Psoas muscle (tissue), 8 donors: ENCODE data around the gene HAL. TPM values are rescaled to one million over a fixed set of nuclear protein-coding genes. Genes with fewer than 3 reads are reported as not detected.

Experiments used
- ATAC-seq, 4 donors: fragments of 200-7000 bp; cut with Tn5 transposase; one replicate each; pipeline ENCODE4 v1.9.1; 2020; ENCODE audit warnings: moderate library complexity in 3 of 4, mild to moderate bottlenecking in 2 of 4
- DNase-seq, 2 donors: peaks; one replicate each; pipeline ENCODE4 v3.0.0-alpha.2; 2020
- H3K27ac ChIP-seq: fragments of 200-600 bp; one replicate; pipeline ENCODE4 v1.8.0; 2022
- H3K27me3 ChIP-seq, 3 donors: fragments of 200-600 bp in 1 of 3; one replicate each; pipeline versions ENCODE4 v1.6.1 to v1.8.0; 2013 to 2022; ENCODE audit warnings: low read length in 2 of 3, mild to moderate bottlenecking in 2 of 3, moderate library complexity in 1 of 3; ENCODE audit not compliant: insufficient read depth in 3 of 3
- H3K36me3 ChIP-seq, 2 donors: fragments of 200-600 bp in 1 of 2; one replicate each; pipeline versions ENCODE4 v1.6.1 to v1.8.0; 2013 to 2022; ENCODE audit warnings: low read depth in 1 of 2, mild to moderate bottlenecking in 1 of 2, moderate library complexity in 1 of 2; ENCODE audit not compliant: insufficient read depth in 1 of 2
- H3K4me1 ChIP-seq: fragments of 200-600 bp; one replicate; pipeline ENCODE4 v1.8.0; 2022
- H3K4me3 ChIP-seq: fragments of 200-600 bp; one replicate; pipeline ENCODE4 v1.8.0; 2022; ENCODE audit warnings: mild to moderate bottlenecking
- H3K9me3 ChIP-seq: fragments of 200-600 bp; one replicate; pipeline ENCODE4 v1.8.0; 2022
- CTCF ChIP-seq: fragments of 200-600 bp; IDR thresholded peaks from one replicate; pipeline ENCODE4 v1.8.0; 2022; ENCODE audit warnings: antibody characterized with exemption
- WGBS, 3 donors: extraction: QIAGEN DNeasy Blood & Tissue Kit; methylation state at CpG; one replicate each; pipeline versions ENCODE4 v1.1.6 to v1.1.7; 2013; 5-methylcytosine and 5-hydroxymethylcytosine counted together
- intact Hi-C, 2 donors: fragments of 100-400 bp; cut with DNase I; formaldehyde crosslinking; loops; one replicate each; pipeline versions ENCODE4 v1.11.0 to v1.14.2; 2022
- polyA plus RNA-seq, 3 donors: library from polyadenylated mRNA; stranded (reverse); fragments of 200-250 nt; gene quantifications; one replicate each; pipeline ENCODE4 v1.2.3, GENCODE V29; 2013
- total RNA-seq, 4 donors: library from RNA; stranded (reverse); fragmentation: NEBNext Ultra II Directional in 2 of 4; extraction: Animal tissue kit (Norgen Biotek cat#: 25700) in 2 of 4; gene quantifications; one replicate each; pipeline versions ENCODE4 v1.2.1 to v1.2.4, GENCODE V29; 2021 to 2023
- donor health status: healthy with polysubstance abuse.
- donor health status: DM: no; HTN: no; CAD: no; lungs with moderate emphysema.
- donor health status: Bipolar disorder and iron deficiency.
- donor health status: healthy.
- donor health status: DM: yes; HTN: yes; CAD: no.
- donor health status: DM: no; HTN: no; CAD: no.
- donor health status: DM: no; HTN: no; CAD: no.
- donor health status: DM: yes; HTN: yes; CAD: no.

Gene HAL
- total and polyA plus RNA-seq, 7 donors: 0.04 to 0.34 (median 0.10) TPM; not detected in 2

GRCh38 chr12:95959107-95959506 lies 37.0 kb downstream of the HAL start:
- intact Hi-C loops: no loop called here

GRCh38 chr12:95956557-95957145 lies 39.5 kb downstream of the HAL start:
- TF ChIP-seq CTCF: no peak
- intact Hi-C loops: no loop called here

More at GRCh38 chr12:95959107-95959506, 37.0 kb downstream of the HAL start:
- H3K9me3 ChIP-seq: no peaks in the 10 kb centered on the region
- no peak overlapping the region for H3K27ac ChIP-seq
- H3K4me3 ChIP-seq: no peak overlapping the region
- no peaks in the 10 kb centered on the region for H3K4me1 ChIP-seq
- H3K27me3 ChIP-seq: peaks cover 0 to 2% (median 0%) of the 10 kb centered on the region in 3 donors
- WGBS, 3 donors: 46 to 54% (median 50%) methylated on average over 1 of the region's 1 CpG
- no peak for TF ChIP-seq CTCF
- H3K36me3 ChIP-seq: no peaks in the 10 kb centered on the region
- no peak for ATAC-seq
- DNase-seq: no peak

GRCh38 chr12:95955549-95956159 lies 40.5 kb downstream of the HAL start:
- 74 to 82% (median 79%) methylated on average over 7 of the region's 7 CpGs for WGBS, 3 donors
- H3K4me1 ChIP-seq: no peaks in the 10 kb centered on the region
- ATAC-seq: no peak
- no peak for TF ChIP-seq CTCF
- H3K9me3 ChIP-seq: no peaks in the 10 kb centered on the region
- DNase-seq: no peak
- peaks cover 0 to 2% (median 0%) of the 10 kb centered on the region in 3 donors for H3K27me3 ChIP-seq
- H3K4me3 ChIP-seq: no peak overlapping the region
- intact Hi-C loops: no loop called here
- no peak overlapping the region for H3K27ac ChIP-seq
- no peaks in the 10 kb centered on the region for H3K36me3 ChIP-seq

More at GRCh38 chr12:95956557-95957145, 39.5 kb downstream of the HAL start:
- 60 to 67% (median 63%) methylated on average over 27 of the region's 27 CpGs for WGBS, 3 donors
- ATAC-seq: no peak
- Histone ChIP-seq H3K36me3 (no peaks in the 10 kb centered on the region), H3K27ac (no peak overlapping the region), H3K4me3 (no peak overlapping the region), H3K9me3 (no peaks in the 10 kb centered on the region), H3K27me3 (peaks cover 0 to 2% (median 0%) of the 10 kb centered on the region in 3 donors), H3K4me1 (no peaks in the 10 kb centered on the region)
- no peak for DNase-seq

- WGBS, 3 donors: 29 to 43% (median 35%) methylated on average over 1 of the region's 1 CpG
- no peak overlapping the region for H3K4me3 ChIP-seq
- DNase-seq (no peak), ATAC-seq (no peak)
- TF ChIP-seq CTCF: no peak
- no peaks in the 10 kb centered on the region for H3K4me1 ChIP-seq
- intact Hi-C loops: no loop called here
- H3K9me3 ChIP-seq: no peaks in the 10 kb centered on the region
- H3K36me3 ChIP-seq: no peaks in the 10 kb centered on the region
- no peak overlapping the region for H3K27ac ChIP-seq
- H3K27me3 ChIP-seq: no peaks in the 10 kb centered on the region
Measured at GRCh38 chr12:95953000-95953399, 43.1 kb downstream of the HAL start.

- Histone ChIP-seq H3K36me3 (no peaks in the 10 kb centered on the region), H3K4me3 (no peak overlapping the region), H3K4me1 (no peaks in the 10 kb centered on the region), H3K9me3 (no peaks in the 10 kb centered on the region), H3K27me3 (no peaks in the 10 kb centered on the region), H3K27ac (no peak overlapping the region)
- TF ChIP-seq CTCF: no peak
- intact Hi-C loops: no loop called here
- DNase-seq (no peak), ATAC-seq (no peak)
Measured at GRCh38 chr12:95951515-95951914, 44.6 kb downstream of the HAL start.
